ENCODE measurements around the gene SAXO2. TPM values are rescaled to one million over a fixed set of nuclear protein-coding genes. Genes with fewer than 3 reads are reported as not detected.

Gene SAXO2
- total RNA-seq, 4 donors from 2014 or later, result 0.26 to 10.4 (median 5.2) TPM

- no peak overlapping the region for H3K4me3 ChIP-seq
- H3K9me3 ChIP-seq, result no peaks in the 10 kb centered on the region
- intact Hi-C loops (cut with DNase I; ENCODE audit: low total_unique reads), result no loop called here
- no peaks in the 10 kb centered on the region for H3K4me1 ChIP-seq
- no peak for TF ChIP-seq CTCF (IDR thresholded peaks at IDR 0.05)
- TF ChIP-seq POLR2A (IDR thresholded peaks at IDR 0.05), result no peak
- H3K36me3 ChIP-seq, result no peaks in the 10 kb centered on the region
- H3K27me3 ChIP-seq, result no peaks in the 10 kb centered on the region
- no peak overlapping the region for H3K27ac ChIP-seq
- DNase-seq, result no peak
These were observed 38.3 kb downstream of the SAXO2 start for GRCh38 chr15:82300883-82301282.

GRCh38 chr15:82301296-82302016, 38.8 kb downstream of the SAXO2 start:
- no peak overlapping the region for H3K27ac ChIP-seq
- intact Hi-C loops (cut with DNase I; ENCODE audit: low total_unique reads), result no loop called here
- DNase-seq, result no peak
- H3K27me3 ChIP-seq, result no peaks in the 10 kb centered on the region
- H3K4me3 ChIP-seq, result no peak overlapping the region
- no peaks in the 10 kb centered on the region for H3K4me1 ChIP-seq
- H3K9me3 ChIP-seq, result no peaks in the 10 kb centered on the region
- no peaks in the 10 kb centered on the region for H3K36me3 ChIP-seq
- TF ChIP-seq POLR2A (IDR thresholded peaks at IDR 0.05) (no peak), CTCF (IDR thresholded peaks at IDR 0.05) (no peak)

GRCh38 chr15:82303956-82304777, 41.5 kb downstream of the SAXO2 start:
- no peaks in the 10 kb centered on the region for H3K36me3 ChIP-seq
- no peak overlapping the region for H3K27ac ChIP-seq
- no peaks in the 10 kb centered on the region for H3K4me1 ChIP-seq
- H3K27me3 ChIP-seq, result no peaks in the 10 kb centered on the region
- DNase-seq, result no peak
- intact Hi-C loops (cut with DNase I; ENCODE audit: low total_unique reads), result no loop called here
- no peaks in the 10 kb centered on the region for H3K9me3 ChIP-seq
- no peak overlapping the region for H3K4me3 ChIP-seq
- no peak for TF ChIP-seq CTCF (IDR thresholded peaks at IDR 0.05)
- no peak for TF ChIP-seq POLR2A (IDR thresholded peaks at IDR 0.05)

GRCh38 chr15:82304778-82305090, 42.1 kb downstream of the SAXO2 start:
- Histone ChIP-seq H3K27me3 (no peaks in the 10 kb centered on the region), H3K9me3 (no peaks in the 10 kb centered on the region), H3K27ac (no peak overlapping the region), H3K36me3 (no peaks in the 10 kb centered on the region), H3K4me1 (no peaks in the 10 kb centered on the region), H3K4me3 (no peak overlapping the region)
- intact Hi-C loops (cut with DNase I; ENCODE audit: low total_unique reads), result no loop called here
- DNase-seq, result no peak
- no peak for TF ChIP-seq POLR2A (IDR thresholded peaks at IDR 0.05)
- TF ChIP-seq CTCF (IDR thresholded peaks at IDR 0.05), result no peak

GRCh38 chr15:82305621-82306048, 43.0 kb downstream of the SAXO2 start:
- H3K27ac ChIP-seq, result no peak overlapping the region
- H3K9me3 ChIP-seq, result no peaks in the 10 kb centered on the region
- intact Hi-C loops (cut with DNase I; ENCODE audit: low total_unique reads), result no loop called here
- no peaks in the 10 kb centered on the region for H3K4me1 ChIP-seq
- H3K4me3 ChIP-seq, result no peak overlapping the region
- H3K27me3 ChIP-seq, result no peaks in the 10 kb centered on the region
- TF ChIP-seq POLR2A (IDR thresholded peaks at IDR 0.05) (no peak), CTCF (IDR thresholded peaks at IDR 0.05) (no peak)
- no peaks in the 10 kb centered on the region for H3K36me3 ChIP-seq
- no peak for DNase-seq
